ENCODE results near the gene SH2B3.

GRCh38 chr12:111424793-111425251, 19.1 kb downstream of the SH2B3 start:
- TF ChIP-seq CTCF (IDR thresholded peaks at IDR 0.05; ENCODE audit: poor library complexity, severe bottlenecking): no peak
- TF ChIP-seq EP300 (conservative IDR thresholded peaks at IDR 0.05; ENCODE audit: poor library complexity, severe bottlenecking): no peak
- no peak for TF ChIP-seq MXI1 (conservative IDR thresholded peaks at IDR 0.05; ENCODE audit: poor library complexity, severe bottlenecking)
- TF ChIP-seq POLR2AphosphoS5 (IDR thresholded peaks at IDR 0.05): no peak
- TF ChIP-seq TAF1 (IDR thresholded peaks at IDR 0.05; ENCODE audit: low read depth): no peak

Data from neural cell (in vitro differentiated cells).